Measurements from ENCODE around the gene ATP1A1. TPM values are rescaled to one million over a fixed set of nuclear protein-coding genes. Genes with fewer than 3 reads are reported as not detected.

The ATP1A1 gene
- total RNA-seq, 1 donor from 2014 or later: 216 TPM

GRCh38 chr1:116431870-116432500, 58.9 kb downstream of the ATP1A1 start:
- H3K27me3 ChIP-seq (ENCODE audit: control insufficient read depth, insufficient read depth, low read length): no peaks in the 10 kb centered on the region
- no peaks in the 10 kb centered on the region for H3K36me3 ChIP-seq (ENCODE audit: control insufficient read depth, insufficient read depth, low read length)
- TF ChIP-seq, protein P1, sequence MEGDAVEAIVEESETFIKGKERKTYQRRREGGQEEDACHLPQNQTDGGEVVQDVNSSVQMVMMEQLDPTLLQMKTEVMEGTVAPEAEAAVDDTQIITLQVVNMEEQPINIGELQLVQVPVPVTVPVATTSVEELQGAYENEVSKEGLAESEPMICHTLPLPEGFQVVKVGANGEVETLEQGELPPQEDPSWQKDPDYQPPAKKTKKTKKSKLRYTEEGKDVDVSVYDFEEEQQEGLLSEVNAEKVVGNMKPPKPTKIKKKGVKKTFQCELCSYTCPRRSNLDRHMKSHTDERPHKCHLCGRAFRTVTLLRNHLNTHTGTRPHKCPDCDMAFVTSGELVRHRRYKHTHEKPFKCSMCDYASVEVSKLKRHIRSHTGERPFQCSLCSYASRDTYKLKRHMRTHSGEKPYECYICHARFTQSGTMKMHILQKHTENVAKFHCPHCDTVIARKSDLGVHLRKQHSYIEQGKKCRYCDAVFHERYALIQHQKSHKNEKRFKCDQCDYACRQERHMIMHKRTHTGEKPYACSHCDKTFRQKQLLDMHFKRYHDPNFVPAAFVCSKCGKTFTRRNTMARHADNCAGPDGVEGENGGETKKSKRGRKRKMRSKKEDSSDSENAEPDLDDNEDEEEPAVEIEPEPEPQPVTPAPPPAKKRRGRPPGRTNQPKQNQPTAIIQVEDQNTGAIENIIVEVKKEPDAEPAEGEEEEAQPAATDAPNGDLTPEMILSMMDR (IDR thresholded peaks at IDR 0.05; ENCODE audit: insufficient read depth, low read length, poor library complexity, severe bottlenecking): no peak
- no peak overlapping the region for H3K4me3 ChIP-seq (ENCODE audit: low read depth, low read length)
- no peak for DNase-seq (ENCODE audit: low read depth)

- no peak for DNase-seq (ENCODE audit: low read depth)
- Histone ChIP-seq H3K27me3 (ENCODE audit: control insufficient read depth, insufficient read depth, low read length) (no peaks in the 10 kb centered on the region), H3K36me3 (ENCODE audit: control insufficient read depth, insufficient read depth, low read length) (no peaks in the 10 kb centered on the region), H3K4me3 (ENCODE audit: low read depth, low read length) (no peak overlapping the region)
- TF ChIP-seq, protein P1 (IDR thresholded peaks at IDR 0.05; ENCODE audit: insufficient read depth, low read length, poor library complexity, severe bottlenecking): no peak
These were observed 59.7 kb downstream of the ATP1A1 start for GRCh38 chr1:116432655-116433265.

- no peak for DNase-seq (ENCODE audit: low read depth)
- Histone ChIP-seq H3K4me3 (ENCODE audit: low read depth, low read length) (no peak overlapping the region), H3K27me3 (ENCODE audit: control insufficient read depth, insufficient read depth, low read length) (no peaks in the 10 kb centered on the region), H3K36me3 (ENCODE audit: control insufficient read depth, insufficient read depth, low read length) (no peaks in the 10 kb centered on the region)
- TF ChIP-seq, protein P1 (IDR thresholded peaks at IDR 0.05; ENCODE audit: insufficient read depth, low read length, poor library complexity, severe bottlenecking): no peak
These were observed 60.5 kb downstream of the ATP1A1 start for GRCh38 chr1:116433275-116434257.

GRCh38 chr1:116434849-116435248, 61.8 kb downstream of the ATP1A1 start:
- no peaks in the 10 kb centered on the region for H3K27me3 ChIP-seq (ENCODE audit: control insufficient read depth, insufficient read depth, low read length)
- no peaks in the 10 kb centered on the region for H3K36me3 ChIP-seq (ENCODE audit: control insufficient read depth, insufficient read depth, low read length)
- TF ChIP-seq, protein P1 (IDR thresholded peaks at IDR 0.05; ENCODE audit: insufficient read depth, low read length, poor library complexity, severe bottlenecking): no peak
- DNase-seq (ENCODE audit: low read depth): no peak
- H3K4me3 ChIP-seq (ENCODE audit: low read depth, low read length): no peak overlapping the region

DNA sequence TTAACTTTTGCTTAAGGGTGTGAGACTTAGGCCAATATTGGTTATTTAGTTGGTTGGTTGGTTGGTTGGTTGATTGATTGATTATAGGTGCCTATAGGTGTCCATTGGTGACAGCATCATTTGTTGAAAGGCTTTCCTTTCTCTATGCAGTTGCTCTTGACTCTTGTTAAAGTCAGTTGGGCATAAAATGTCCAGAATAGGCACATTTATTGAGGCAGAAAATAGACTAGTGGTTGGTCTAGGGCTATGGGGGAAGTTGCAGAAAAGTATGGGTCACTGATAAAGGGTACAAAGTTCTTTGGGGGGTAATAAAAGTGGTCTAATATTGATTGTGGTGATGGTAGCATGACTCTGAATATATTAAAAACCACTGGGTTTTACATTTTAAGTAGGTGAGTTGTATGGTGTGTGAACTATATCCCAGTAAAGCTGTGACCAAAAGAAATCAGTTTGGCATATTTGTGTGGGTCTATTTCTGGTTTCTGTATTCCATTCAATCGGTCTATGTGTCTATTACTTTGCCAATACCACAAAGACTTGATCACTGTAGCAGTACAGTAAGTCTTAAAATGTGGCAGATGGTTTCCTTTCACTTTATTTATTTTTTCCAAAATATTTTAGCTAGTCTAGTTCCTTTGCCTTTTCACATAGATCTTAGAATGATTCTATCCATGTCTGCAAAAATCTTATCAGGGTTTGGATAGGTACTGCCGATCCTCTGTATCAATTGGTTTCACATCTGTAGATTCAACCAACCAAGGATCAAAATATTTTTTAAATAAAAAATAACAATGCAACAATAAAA, 63.0 kb downstream of the ATP1A1 start:
- Histone ChIP-seq H3K4me3 (ENCODE audit: low read depth, low read length) (no peak overlapping the region), H3K36me3 (ENCODE audit: control insufficient read depth, insufficient read depth, low read length) (no peaks in the 10 kb centered on the region), H3K27me3 (ENCODE audit: control insufficient read depth, insufficient read depth, low read length) (no peaks in the 10 kb centered on the region)
- DNase-seq (ENCODE audit: low read depth): no peak
- TF ChIP-seq, protein P1 (IDR thresholded peaks at IDR 0.05; ENCODE audit: insufficient read depth, low read length, poor library complexity, severe bottlenecking): no peak
